ENCODE results near the gene MFSD2A.
A peak's percentile ranks its signal among the peaks of the same experiment; 100 is the strongest.

Gene MFSD2A

DNA sequence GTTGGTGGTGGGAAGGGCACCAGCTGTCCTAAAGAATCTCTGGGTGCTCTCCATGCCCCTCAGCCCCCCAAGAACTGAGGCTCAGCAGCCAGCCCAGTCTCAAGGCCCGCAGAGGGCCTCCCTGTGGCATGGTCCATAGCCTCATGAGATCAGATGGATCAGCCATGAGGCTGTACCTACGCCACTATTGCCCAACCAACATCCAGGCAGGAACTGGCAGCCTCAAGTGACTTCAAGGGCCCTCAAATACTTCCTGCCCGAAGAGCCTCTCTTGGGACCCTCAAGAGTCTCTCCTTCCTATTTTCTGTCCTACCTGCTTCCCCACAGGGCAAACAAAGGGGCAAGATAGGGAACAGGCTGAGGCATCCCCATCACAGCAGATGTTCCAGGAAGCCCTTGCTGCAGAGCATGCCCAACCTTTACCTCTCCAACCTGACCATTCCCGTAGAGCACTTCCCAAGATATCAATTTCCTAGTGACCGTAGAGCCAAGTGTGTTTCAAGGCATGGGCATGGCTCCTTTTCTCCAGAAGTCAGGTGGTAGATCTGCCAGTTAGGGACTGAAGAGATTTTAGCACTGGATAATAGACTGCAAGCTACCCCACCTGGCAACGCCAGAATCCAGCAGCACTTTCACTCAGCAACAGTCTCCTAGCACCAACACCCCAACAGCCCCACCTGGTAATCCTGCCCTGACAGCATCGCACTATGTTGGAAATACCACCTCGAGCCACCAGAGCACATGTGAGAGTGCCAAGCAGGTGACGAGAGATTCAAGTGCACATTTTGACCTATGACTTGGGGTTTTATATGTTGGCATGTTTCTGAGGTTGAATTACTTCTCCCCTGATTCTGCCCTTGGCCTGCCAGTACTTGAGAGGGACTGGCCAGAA is 13.7 kb upstream of the MFSD2A start:
- WGBS, 2 experiments (ENCODE audit: insufficient coverage in 2 of 2): 88 to 95% methylated on average over 4 to 7 of the region's 9 CpGs
- Histone ChIP-seq H3K27ac (ENCODE audit: low read depth, low read length, severe bottlenecking) (no peak overlapping the region), H3K9me3 (ENCODE audit: control insufficient read depth, low read length) (no peaks in the 10 kb centered on the region), H3K4me1 (ENCODE audit: control insufficient read depth, insufficient read depth, low read length, poor library complexity, severe bottlenecking) (no peaks in the 10 kb centered on the region), H3K4me3 (ENCODE audit: extremely low read depth, insufficient read depth, low read length, poor library complexity, severe bottlenecking) (no peak overlapping the region), H3K36me3 (ENCODE audit: control insufficient read depth, insufficient read depth, low read length) (no peaks in the 10 kb centered on the region)

GRCh38 chr1:39943471-39944290 is 11.3 kb upstream of the MFSD2A start:
- Histone ChIP-seq H3K4me3 (ENCODE audit: extremely low read depth, insufficient read depth, low read length, poor library complexity, severe bottlenecking) (no peak overlapping the region), H3K4me1 (ENCODE audit: control insufficient read depth, insufficient read depth, low read length, poor library complexity, severe bottlenecking) (no peaks in the 10 kb centered on the region), H3K27ac (ENCODE audit: low read depth, low read length, severe bottlenecking) (no peak overlapping the region), H3K9me3 (ENCODE audit: control insufficient read depth, low read length) (no peaks in the 10 kb centered on the region), H3K36me3 (ENCODE audit: control insufficient read depth, insufficient read depth, low read length) (no peaks in the 10 kb centered on the region)
- WGBS, 2 experiments (ENCODE audit: insufficient coverage in 2 of 2): 89 to 92% methylated on average over 10 of the region's 14 CpGs

DNA sequence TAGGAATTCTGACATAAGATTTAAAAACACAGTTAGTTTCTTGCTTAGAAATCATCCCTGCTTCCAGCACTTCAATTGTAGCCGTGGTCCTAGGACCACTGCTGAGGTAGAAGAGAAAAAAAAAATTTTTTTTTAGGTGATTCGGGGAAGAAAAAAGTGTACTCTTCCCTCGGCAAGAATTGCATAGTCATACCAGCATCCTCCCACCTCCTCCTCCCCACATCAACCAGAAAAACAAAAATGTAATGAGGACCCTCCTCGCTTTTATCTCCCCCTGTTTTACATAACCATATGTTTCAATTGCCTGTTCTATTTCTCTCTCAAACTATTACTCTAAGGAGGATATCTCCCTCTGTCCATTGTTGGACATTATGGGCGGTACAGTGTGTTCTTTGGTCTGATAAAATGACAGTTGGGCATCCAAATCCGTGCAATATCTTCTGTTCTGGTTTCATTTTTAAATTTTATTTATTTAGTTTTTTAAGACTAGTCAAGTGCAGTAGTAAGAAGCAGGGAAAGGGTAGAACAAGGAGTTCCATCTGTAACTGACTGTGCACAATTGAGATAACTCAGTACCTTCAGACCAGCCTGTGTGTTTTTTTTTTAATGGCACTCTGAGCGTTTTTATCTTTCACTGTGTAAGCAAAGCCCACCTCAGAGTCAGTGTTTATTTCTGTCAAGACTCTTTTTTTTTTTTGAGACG is 10.4 kb upstream of the MFSD2A start:
- no peak overlapping the region for H3K4me3 ChIP-seq (ENCODE audit: extremely low read depth, insufficient read depth, low read length, poor library complexity, severe bottlenecking)
- H3K36me3 ChIP-seq (ENCODE audit: control insufficient read depth, insufficient read depth, low read length): no peaks in the 10 kb centered on the region
- H3K9me3 ChIP-seq (ENCODE audit: control insufficient read depth, low read length): no peaks in the 10 kb centered on the region
- H3K27ac ChIP-seq (ENCODE audit: low read depth, low read length, severe bottlenecking): no peak overlapping the region
- H3K4me1 ChIP-seq (ENCODE audit: control insufficient read depth, insufficient read depth, low read length, poor library complexity, severe bottlenecking): no peaks in the 10 kb centered on the region
- 78 to 95% methylated on average over 3 to 4 of the region's 8 CpGs for WGBS, 2 experiments (ENCODE audit: insufficient coverage in 2 of 2)

GRCh38 chr1:39946216-39946615 is 8.7 kb upstream of the MFSD2A start:
- no peak overlapping the region for H3K27ac ChIP-seq (ENCODE audit: low read depth, low read length, severe bottlenecking)
- H3K4me1 ChIP-seq (ENCODE audit: control insufficient read depth, insufficient read depth, low read length, poor library complexity, severe bottlenecking): no peaks in the 10 kb centered on the region
- no peaks in the 10 kb centered on the region for H3K36me3 ChIP-seq (ENCODE audit: control insufficient read depth, insufficient read depth, low read length)
- H3K9me3 ChIP-seq (ENCODE audit: control insufficient read depth, low read length): peaks cover 6% of the 10 kb centered on the region
- 95 to 99% methylated on average over 4 of the region's 4 CpGs for WGBS, 2 experiments (ENCODE audit: insufficient coverage in 2 of 2)
- H3K4me3 ChIP-seq (ENCODE audit: extremely low read depth, insufficient read depth, low read length, poor library complexity, severe bottlenecking): no peak overlapping the region

DNA sequence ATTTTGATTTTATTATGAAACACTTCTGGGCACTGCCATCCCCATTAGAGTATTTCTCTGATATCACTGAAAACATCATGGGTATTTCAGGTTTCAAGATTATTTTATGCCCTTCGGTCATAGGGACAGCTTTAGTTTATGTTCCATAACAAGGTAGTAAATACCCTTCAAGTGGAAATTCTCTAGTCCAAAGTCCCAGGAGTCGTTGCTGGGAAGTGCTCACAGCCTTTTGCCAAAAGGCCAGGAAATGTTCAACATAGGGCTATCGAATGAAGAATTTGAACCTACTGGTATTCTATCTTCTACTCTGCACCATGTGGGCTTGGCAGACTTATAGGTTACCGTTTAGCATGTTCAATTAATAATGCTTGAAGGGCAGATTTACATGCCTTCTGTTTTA is 7.7 kb upstream of the MFSD2A start:
- Histone ChIP-seq H3K9me3 (ENCODE audit: control insufficient read depth, low read length) (peaks cover 6% of the 10 kb centered on the region), H3K4me1 (ENCODE audit: control insufficient read depth, insufficient read depth, low read length, poor library complexity, severe bottlenecking) (no peaks in the 10 kb centered on the region), H3K4me3 (ENCODE audit: extremely low read depth, insufficient read depth, low read length, poor library complexity, severe bottlenecking) (no peak overlapping the region), H3K36me3 (ENCODE audit: control insufficient read depth, insufficient read depth, low read length) (no peaks in the 10 kb centered on the region), H3K27ac (ENCODE audit: low read depth, low read length, severe bottlenecking) (no peak overlapping the region)
- 86 to 97% methylated on average over 3 of the region's 4 CpGs for WGBS, 2 experiments (ENCODE audit: insufficient coverage in 2 of 2)

- Histone ChIP-seq H3K4me1 (ENCODE audit: control insufficient read depth, insufficient read depth, low read length, poor library complexity, severe bottlenecking) (no peaks in the 10 kb centered on the region), H3K27ac (ENCODE audit: low read depth, low read length, severe bottlenecking) (no peak overlapping the region), H3K36me3 (ENCODE audit: control insufficient read depth, insufficient read depth, low read length) (no peaks in the 10 kb centered on the region), H3K9me3 (ENCODE audit: control insufficient read depth, low read length) (peaks cover 6% of the 10 kb centered on the region), H3K4me3 (ENCODE audit: extremely low read depth, insufficient read depth, low read length, poor library complexity, severe bottlenecking) (no peak overlapping the region)
- 90 to 100% methylated on average over 2 of the region's 2 CpGs for WGBS, 2 experiments (ENCODE audit: insufficient coverage in 2 of 2)
Observed at GRCh38 chr1:39949891-39950290, 5.1 kb upstream of the MFSD2A start.

GRCh38 chr1:39951926-39952325 is 3.0 kb upstream of the MFSD2A start:
- Histone ChIP-seq H3K9me3 (ENCODE audit: control insufficient read depth, low read length) (peaks cover 6% of the 10 kb centered on the region), H3K4me3 (ENCODE audit: extremely low read depth, insufficient read depth, low read length, poor library complexity, severe bottlenecking) (no peak overlapping the region), H3K4me1 (ENCODE audit: control insufficient read depth, insufficient read depth, low read length, poor library complexity, severe bottlenecking) (no peaks in the 10 kb centered on the region), H3K36me3 (ENCODE audit: control insufficient read depth, insufficient read depth, low read length) (no peaks in the 10 kb centered on the region), H3K27ac (ENCODE audit: low read depth, low read length, severe bottlenecking) (no peak overlapping the region)
- WGBS, 2 experiments (ENCODE audit: insufficient coverage in 2 of 2): 83% methylated on average over 1 of the region's 3 CpGs; no CpG with 5 or more reads in 1 of the 2 experiments

DNA sequence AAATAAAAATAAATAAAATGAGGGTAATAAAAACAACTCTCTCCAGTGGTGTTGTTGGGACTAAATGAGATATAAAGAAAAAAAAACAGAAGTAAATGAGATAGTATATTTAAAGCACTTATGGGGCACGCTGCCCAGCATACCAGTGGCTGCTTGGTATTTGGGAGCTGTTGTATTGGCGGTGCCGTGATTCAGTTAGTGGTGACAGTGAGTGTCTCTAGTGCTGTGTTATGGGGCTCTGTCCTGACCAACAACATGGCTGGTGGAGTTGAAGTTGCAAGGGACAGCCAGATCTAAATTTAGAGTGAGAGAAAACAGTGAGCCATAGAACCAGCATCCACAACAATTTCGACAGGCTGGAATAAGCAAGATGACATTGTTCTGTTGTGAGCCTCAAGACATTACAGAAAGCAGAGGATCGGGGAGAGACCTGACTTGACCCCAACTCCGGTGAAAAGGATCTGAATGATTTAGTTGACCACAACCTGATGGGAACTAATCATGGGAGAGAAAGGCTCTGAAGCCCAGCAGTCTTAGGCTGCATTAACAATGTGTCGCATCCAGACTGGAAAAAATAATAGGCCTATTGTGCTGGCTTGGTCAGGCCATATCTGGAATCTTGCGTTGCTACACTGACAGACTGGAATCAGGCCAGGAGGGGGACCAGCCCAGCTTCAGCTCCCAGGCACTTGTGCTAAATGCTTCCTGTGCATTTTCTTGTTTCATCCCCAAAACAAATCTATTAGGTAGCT is 2.4 kb upstream of the MFSD2A start:
- peaks cover 6% of the 10 kb centered on the region for H3K9me3 ChIP-seq (ENCODE audit: control insufficient read depth, low read length)

DNA sequence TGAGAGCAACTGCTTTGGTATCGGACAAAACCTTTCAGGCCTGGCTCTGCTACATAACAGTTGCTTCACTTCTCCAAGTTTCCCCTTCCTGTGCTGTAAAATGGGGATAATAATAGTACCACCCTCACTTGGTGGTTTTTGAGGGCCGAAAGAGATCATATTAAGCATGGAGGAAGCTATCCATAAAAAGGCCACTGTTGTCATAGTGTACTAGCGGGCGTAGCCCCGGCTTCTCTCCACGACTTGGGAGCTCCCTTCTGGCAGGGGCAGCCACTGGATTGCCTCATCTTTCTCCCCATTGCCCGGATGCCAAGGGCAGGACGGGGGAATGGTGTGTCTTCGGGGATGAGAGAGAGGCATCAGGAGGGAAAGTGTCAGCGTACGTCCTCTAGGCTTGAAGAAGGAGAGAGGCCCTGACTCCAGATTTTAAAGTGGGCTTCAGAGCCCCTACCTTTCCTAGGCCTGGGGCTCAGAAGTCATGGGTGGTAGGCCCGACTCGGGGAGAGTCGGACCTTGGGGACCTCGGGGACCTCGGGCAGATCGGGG is 548 bp upstream of the MFSD2A start:
- H3K9me3 ChIP-seq (ENCODE audit: control insufficient read depth, low read length): peaks cover 6% of the 10 kb centered on the region
- H3K27ac ChIP-seq (ENCODE audit: low read depth, low read length, severe bottlenecking): no peak overlapping the region
- 52 to 74% methylated on average over 7 to 15 of the region's 17 CpGs for WGBS, 2 experiments (ENCODE audit: insufficient coverage in 2 of 2)
- peak overlapping the region; percentile 57 for H3K4me3 ChIP-seq (ENCODE audit: extremely low read depth, insufficient read depth, low read length, poor library complexity, severe bottlenecking)
- H3K36me3 ChIP-seq (ENCODE audit: control insufficient read depth, insufficient read depth, low read length): no peaks in the 10 kb centered on the region
- no peaks in the 10 kb centered on the region for H3K4me1 ChIP-seq (ENCODE audit: control insufficient read depth, insufficient read depth, low read length, poor library complexity, severe bottlenecking)

More for the DNA sequence above, 2.4 kb upstream of the MFSD2A start:
- no peaks in the 10 kb centered on the region for H3K36me3 ChIP-seq (ENCODE audit: control insufficient read depth, insufficient read depth, low read length)
- 93 to 97% methylated on average over 6 to 8 of the region's 8 CpGs for WGBS, 2 experiments (ENCODE audit: insufficient coverage in 2 of 2)
- no peaks in the 10 kb centered on the region for H3K4me1 ChIP-seq (ENCODE audit: control insufficient read depth, insufficient read depth, low read length, poor library complexity, severe bottlenecking)
- H3K4me3 ChIP-seq (ENCODE audit: extremely low read depth, insufficient read depth, low read length, poor library complexity, severe bottlenecking): no peak overlapping the region
- H3K27ac ChIP-seq (ENCODE audit: low read depth, low read length, severe bottlenecking): peak overlapping the region; percentile 43

Data from mesodermal cell (in vitro differentiated cells).